Measurements from ENCODE around the gene MAB21L4.

Gene MAB21L4

DNA sequence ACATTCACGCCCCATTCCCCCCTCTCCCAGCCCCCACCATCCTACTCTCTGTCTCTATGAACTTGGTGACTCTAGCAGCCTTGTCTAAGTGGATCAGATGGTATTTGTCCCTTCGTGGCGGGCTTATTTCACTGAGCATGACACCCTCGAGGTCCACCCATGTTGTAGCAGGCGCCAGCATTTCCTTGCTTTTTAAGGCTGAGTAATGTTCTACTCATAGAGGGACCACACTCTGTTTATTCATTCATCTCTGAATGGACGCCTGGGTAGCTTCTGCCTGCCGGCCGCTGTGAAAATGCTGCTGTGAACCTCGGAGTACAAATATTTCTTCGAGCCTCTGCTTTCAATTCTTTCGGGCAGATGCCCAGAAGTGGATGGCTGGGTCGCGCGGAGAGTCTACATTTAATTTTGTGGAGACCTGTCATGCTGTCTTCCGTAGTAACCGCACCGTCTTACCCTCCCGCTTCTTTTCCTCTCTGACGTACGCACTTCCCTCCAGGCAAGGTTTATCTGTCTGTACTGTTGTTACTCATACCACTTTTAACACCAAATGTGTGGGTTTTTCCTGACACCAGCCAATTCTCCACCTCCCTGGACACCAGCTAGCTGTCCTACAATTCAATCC, 15.8 kb upstream of the MAB21L4 start:
- DNase-seq, result no peak

DNA sequence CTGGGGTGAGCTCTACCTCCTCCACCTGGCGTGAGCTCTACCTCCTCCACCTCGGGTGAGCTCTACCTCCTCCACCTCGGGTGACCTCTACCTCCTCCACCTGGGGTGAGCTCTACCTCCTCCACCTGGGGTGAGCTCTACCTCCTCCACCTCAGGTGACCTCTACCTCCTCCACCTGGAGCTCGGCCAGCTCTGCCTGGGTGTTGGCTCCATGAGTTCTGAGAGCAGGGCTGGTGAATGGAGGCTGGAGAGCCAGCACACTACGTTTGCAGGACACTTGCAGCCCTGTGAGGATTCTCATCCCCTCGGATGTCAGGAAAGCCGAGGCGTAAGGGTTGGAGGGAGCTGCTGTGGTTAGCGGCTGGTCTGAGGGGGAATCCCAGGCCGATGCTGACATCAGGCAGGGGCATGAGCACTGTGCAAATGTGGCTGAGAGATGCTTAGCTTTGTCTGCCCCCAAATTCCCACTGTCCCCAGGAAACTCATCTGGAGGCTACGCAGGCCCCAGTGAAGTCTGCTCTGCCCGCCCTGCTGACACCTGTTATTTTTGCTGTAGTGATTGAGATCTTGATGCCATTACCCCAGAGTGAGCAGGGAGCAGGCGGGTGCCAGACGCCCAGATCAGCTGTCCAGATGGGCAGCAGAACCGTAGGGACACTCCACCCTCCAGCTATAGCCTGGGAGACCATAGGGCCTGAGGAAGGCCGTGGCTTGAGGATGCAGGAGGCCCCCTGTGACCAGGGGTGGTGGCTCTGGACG, 13.4 kb upstream of the MAB21L4 start:
- DNase-seq, result no peak

DNA sequence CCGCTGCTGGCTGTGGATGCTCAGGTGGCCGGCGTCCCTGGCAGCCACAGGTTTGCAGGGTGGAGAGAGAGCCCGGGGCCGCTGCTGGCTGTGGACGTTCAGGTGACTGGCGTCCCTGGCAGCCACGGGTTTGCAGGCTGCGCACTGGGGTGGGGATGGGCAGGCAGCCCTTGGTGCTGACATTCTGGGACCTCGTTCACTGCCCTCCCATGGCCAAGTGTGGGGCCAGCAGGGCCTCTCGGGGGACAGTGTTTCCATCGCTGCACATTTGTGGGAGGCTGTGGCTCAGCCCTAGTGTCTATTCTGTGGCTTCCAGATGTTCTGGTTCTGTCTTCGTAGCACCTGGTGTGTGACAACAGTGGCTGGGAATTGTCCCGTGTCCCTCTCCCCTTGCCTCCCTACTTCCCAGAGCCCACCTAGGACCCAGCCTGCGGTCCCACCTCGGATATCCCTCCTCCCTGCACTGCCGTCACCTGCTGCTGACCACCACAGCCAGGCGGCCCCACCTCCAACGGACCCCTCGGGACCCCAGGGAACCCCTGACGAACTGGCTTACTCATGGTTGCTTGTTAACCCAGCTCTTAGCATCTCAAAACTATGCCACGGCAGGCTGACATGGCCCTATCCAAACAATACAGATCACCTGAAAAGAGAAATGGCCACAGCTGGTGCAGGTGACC, 11.1 kb upstream of the MAB21L4 start:
- DNase-seq, result no peak

DNA sequence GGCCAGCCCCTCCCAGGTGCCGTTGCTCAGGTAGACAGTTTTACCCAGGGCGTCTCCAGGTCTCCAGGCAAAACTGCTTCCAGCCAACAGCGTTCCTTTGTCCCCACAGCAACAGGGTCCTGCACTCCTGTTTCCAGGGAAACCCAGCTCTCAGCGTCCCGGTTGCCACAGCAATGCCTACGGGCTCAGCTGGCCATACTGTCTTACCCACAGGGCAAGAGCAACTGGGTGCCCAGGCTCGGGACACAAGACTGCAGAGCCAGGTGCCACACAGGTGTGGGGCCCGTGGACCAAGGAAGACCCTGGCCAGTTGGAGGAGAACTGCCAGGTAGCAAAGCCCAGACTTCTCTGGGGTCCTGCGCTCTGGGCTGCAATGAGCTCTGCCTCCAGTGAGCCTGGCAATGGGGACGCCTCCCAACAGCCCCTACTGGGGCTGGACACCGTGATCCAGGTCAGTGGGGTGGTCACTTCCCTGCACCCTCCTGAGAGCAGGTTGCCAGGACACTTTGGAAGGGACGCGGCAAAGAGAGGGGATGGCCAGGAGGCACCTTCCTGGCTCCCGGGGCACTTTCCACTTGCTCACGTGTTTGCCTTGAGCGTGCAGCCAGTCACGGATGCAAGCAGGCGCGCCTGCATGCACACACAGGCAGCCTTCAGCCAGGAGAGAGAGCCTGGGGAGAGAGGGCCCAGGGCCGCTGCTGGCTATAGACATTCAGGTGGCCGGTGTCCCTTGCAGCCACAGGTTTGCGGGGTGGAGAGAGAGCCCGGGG, 10.4 kb upstream of the MAB21L4 start, which contains the start of gene CROCC2:
Gene CROCC2, plus strand, starts transcription at position 196 of the 770 bp plus-strand sequence. Its CDS starts 178 bp downstream, at position 374.
- peak; percentile 21 to 29 for DNase-seq

DNA sequence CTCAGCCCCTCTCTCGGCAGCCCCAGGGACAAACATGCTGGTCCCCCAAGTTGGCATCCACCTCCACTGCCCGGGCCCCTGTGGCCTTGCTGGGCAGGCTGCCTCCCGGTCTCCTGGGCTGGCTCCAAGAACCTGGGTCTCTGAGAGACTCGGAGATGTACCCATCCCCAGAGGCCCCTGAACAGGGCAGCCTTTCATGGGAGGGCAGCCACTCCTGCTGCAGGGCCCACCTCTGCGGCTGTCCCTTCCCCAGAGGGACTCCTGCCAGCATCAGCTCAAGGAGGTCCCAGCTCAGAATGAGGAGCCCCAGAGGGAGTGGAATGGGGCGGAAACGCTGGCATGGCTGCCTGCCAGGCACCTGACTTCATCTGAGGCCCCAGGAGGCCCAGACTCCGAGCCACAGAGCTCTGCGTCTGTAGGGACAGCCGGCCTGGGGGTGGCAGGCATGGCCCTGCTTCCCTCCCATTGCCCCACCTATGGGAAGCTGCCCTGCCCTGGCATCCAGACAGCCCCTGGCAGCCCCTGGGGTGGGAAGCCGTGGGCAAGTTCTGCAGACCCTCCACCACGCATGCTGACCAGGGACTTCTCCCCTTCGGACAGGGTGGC, 9.3 kb upstream of the MAB21L4 start:
- DNase-seq, result no peak

DNA sequence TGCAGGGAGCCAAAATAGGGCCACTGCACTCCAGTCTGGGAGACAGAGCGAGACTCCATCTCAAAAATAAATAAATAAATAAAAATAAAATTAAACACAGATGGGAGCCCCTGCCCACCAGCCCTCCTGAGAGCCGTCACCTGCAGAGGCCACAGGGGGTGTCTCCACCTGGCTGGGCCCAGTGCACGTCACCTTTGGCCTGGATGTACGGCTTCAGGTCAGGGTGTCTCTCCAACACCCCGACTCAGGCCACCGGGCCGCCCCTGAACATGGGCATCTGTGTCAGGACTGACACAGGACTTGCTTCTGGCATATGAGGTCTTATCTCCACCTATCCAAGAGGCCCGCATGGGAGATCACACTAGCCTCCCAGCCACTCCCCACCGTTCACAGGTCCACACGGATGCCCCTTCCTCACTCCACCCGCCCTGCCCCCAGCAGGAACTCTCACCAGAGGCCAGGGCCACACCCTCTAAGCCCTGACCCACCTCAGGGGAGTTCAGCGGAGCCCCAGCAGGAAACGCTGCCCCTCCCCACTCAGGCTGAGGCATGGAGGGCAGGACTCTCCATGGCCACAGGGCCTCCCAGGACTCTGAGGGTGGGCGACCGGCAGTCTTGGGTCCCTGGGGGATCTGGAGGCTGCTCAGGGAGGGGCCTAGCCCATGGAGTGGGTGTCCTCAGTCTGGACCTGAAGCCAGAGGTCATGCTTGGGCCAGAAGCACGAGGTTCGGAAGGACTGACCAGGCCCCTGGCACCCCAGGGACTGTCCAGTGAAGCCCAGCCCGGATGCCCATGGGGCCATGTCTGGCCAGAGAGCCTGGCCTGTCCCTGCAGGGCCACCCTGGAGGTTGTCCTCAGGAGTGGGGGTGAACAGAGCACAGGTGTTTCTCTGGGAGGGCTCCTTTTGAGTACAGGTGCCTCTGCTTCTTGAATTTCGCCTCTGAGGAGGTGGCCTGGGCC, 8.5 kb upstream of the MAB21L4 start:
- no peak for DNase-seq

DNA sequence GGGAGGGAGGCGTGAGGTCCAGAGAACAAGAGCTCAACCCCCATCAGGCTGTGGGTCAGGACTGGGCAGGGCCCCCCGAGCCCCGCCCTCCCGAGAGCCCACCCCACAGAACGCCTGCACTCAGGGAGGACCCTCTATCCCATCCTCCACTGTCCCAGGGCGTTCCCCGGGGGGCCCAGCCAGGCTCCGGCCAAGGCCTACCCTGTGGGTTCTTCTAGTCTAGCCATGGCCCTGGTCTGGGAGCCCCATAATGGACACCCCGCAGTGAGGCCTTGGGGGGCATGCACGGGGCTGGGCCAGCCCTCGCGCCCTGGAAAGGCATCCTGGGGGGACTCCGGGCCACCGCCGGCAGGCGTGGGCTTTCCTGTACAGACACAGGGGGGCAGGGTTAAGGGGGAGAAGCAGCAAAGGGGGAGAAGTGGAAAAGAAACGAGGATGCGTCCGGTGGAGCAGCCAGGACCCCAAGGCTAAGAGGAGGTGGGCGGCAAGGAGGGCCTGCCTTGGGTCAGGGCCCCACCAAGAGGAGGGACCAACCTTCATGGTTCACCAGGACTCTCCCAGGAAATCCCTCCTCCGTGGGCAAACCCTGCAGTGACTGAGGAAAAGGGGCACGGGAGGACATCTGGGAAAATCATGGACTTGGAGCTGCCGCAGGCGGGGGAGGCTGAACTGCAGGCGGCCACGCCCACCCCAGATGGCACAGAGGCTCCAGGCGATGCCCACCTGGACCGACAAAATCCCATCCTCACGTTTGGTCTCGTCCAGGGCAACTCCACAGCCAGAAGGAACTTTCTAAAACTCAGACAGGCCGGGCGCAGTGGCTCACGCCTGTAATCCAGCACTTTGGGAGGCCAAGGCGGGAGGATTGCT, 7.5 kb upstream of the MAB21L4 start:
- no peak for DNase-seq

DNA sequence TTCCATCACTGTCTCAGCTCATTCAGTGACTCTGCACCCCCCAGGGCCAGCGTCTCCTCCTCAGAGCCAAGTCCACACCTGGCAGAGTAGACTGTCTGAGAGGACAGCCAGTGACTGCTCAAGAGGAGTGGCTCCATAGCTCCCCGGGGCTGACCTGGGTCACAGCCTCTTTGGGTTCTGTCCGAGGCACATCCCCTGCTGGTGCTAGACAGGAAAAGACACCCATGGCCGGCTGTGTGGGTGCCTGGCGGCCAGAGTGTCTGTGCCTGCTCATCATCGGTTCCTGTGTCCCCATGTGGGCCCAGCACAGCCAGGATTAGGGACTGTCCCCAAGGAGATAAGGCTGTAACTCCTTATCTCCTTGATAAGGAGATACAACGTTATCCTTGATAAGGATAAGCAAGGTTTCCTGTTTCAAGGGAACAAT, 6.7 kb upstream of the MAB21L4 start:
- no peak for DNase-seq

DNA sequence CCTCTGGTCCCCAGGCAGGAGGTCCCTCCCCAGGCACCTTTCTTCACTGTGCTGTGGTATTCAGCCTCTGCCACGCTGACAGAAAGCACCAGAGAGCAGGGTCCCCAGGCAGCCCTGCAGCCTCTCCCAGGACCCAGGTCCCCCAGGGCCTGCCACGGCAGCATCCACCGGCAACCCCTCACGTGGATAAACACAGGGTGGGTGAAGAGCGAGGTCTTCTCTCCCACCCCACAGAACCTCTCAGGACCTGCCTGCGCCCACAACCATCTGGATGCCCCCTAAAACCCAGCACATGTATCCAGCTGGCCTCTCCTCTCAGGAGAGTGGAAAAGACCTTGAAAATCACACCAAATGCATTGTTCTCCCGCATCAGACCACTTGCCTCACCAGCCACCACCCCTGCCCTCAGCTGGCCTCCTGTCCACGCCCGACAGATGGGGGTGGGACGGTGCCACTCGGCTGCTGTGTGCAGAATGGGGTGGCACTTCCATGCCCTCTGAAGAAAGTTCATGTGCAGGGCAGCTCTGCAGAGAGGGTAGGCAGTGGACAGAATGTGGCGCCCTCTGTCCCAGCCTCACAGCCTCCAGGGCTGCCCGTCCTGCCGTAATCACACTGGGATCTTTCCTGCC, 6.1 kb upstream of the MAB21L4 start:
- DNase-seq, result no peak

DNA sequence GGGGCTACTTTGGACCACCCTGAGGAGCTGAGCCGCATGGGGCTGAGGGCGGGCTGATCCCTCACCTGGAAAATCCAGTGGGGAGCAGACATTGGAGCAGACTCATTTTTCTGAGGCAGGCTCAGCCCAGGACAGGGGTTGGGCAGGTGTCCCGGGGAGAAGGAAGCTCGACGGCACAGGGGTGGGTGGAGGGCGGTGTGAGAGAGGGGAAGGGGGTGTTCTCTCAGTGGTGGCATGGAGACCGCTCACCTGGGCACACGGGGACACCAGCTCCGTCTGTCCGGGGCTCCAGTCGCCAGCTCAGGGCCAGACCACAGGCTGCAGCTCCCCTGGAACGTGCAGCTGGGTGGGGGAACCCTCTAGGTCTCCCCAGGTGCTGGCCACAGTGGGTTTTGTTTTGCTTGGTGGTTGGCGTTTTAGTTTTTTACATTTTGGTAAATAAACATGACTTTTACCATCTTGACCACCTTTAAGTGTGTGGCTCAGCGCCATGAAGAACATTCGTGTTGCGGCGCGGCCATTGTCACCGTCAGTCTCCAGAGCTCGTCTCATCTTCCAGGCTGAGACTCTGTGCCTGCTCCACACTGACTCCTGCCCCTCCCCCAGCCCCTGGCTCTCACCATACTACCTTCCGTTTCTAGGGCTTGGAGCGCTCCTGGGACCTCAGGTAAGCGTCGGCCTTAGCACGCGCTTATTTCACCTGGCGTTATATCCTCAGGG, 4.3 kb upstream of the MAB21L4 start:
- no peak for DNase-seq

DNA sequence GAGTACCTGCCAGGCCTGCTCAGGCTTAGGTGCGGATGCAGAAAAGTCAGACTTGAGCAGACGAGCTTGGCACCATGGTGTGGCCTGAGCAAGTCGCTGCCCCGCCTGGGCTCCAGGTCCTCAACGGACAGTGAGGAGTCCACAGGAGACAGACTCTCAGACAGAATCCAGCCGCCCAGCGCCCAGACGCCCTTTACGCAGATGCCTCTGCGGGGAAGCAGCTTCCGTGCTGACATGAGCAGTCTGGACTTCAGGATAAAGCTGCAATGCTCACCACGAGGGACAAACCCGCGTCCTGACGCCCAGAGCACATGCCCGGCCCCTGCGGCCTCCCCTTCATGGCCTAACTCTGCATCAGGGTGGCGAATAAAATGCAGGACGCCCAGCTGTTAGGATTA, 3.5 kb upstream of the MAB21L4 start:
- no peak for DNase-seq

DNA sequence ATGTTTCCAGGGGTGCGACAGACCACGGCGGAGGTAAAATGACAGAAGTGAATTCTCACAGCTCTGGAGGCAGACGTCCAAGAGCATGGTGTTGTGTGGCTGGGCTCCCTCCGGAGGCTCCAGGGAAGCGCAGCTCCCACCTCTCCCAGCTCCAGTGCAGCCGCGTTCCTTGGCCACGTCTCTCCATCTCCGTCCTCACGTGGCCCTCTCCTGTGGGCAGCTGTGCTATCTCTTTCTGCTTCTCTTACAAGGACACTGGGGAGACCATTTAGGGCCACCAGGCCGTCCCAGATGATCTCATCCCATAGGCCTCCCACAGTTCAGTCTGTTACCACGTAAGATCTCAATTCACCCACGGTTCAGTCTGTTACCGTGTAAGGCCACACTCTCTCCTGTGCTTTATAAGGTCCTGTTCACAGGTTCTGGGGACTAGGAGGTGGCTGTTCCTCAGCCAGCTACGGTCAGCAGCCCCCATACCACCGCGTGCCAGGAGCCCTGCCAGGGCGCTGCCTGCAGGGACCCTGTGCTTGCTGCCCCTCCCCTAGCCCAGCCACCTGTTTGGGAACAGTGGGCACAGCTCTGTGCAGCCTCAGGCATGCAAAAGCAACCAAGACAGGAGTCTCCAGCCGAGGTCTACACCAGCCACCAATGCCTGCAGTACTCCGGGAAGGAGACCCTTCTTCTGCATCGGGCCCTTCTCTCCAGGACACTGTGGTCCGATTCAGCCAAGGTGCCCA, 2.9 kb upstream of the MAB21L4 start:
- DNase-seq, result no peak

DNA sequence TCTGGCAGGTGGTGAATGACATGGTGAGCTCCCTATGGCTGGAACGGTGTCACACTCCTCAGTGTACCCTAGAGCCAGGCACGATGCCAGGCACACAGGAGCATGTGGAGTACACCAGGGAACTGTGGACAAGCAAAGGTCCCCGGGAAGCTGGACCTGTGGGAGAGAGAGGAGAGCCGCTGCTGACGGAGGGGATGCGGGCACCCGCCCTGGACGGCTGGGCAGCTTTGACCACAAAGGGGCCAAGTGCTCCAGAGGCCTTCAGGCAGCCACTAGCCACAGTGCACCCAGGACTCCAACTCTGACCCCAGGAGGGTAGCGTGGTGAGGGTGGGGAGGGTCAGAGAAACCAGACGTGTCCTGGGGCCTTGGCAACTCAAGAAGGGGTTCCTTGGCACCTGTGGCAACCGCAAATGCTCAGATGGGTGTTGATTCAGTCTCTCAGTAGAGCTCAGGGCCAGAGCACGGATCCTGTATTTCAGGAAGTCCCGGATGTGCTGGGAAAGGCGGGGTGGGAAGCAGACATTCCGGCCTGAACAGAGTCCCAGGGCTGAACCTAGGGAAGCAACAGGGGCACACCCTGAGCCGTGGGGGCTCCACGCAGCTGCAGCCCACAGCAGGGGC, 2.3 kb upstream of the MAB21L4 start:
- DNase-seq, result no peak

DNA sequence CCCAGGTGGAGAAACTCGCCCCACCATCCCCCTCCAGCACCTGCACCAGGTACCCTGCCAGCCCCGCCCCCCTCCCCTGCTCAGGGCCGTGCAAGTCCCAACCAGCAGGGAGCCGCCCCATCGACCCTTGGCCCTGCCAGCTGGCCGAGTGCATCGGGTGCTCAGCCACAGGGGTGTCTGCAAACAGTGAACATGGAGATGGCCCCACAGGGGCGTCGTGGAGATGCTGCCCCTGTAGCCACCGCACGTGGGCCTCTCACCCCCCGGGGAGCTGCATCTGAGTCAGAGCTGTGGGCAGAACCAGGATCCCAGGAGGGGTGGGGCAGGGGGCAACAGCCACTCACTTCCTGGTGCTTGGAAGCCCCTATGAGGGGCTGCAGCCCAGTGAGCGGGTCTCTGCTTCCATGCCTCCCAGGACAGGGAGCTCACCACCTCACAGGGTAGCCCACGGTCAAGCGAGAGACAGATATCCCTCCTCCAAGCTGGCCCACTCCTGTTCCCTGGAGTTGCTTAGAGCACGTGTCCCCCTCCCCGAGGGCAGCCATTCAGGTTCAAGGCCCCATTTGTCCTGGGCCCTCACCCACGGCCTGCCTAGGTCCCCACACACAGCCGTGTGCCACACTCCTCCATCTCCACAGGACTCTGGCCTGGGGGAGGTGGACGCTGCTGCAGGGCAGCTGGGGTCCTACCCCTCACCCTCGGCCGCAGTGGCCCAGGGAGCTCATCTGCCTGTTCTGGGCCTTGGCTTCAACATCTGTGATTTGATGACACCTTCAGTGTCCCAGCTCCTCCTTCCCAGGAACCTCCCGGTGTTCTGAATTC, 1.1 kb upstream of the MAB21L4 start:
- DNase-seq, result peak in 1 of 2 experiments; percentile 55

DNA sequence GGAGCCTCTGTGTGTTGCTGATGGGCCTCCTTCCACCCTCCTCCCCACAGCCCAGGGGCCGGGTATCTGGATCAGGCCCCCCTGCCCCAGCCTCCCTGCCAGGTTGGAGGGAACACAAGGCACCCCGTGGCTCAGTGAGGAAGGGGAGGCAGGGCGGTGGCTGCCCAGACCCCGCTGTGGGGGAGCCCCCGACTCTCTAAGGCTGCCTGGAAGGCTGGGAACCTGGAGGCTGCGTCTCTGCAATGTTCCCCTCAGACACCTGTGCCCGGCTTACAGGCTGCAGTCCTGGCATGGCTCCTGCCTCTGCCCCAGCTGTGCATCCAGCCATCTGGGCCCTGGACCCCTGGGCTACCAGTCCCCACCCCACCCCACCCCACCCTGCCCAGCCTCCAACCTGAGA, 438 bp upstream of the MAB21L4 start:
- DNase-seq, result no peak

DNA sequence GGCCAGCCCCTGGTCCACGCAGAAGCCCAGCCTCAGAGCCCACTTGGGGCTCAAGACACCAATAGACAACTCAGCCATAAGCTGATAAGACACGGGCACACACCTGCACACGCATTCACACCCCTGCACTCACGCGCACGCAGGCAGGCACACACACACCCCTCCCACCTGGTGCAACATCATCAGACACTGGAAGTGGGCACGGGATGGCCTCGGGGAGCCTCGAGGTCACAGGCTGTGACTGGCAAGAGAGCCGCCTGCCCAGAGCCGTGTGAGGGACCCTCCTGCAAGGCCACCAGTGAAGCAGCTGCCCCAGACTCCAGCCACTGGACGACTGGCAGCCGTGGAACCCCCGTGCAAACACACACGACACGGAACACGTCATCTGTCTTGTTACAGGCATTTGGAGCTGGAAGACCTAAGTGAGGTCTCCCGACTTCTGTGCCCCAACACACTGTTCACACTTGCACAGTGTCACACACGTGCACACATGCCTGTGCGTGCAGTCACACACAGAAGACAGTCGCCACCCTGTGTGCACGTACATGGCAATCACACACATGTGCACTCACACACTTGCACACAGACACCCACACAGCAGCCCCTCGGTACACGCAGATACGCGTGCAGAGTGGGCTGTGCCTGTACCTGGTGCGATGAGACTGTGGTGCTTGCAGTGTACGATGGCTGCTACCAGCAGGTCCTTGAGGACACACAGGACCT, 959 bp downstream of the MAB21L4 start:
- no peak for DNase-seq

Measured in SHP77 (cell line).